Heart right ventricle (tissue), 16 donors: ENCODE results near the gene ZBTB33. TPM values are rescaled to one million over a fixed set of nuclear protein-coding genes. Genes with fewer than 3 reads are reported as not detected.

Experiments used
- ATAC-seq, 8 donors: fragments of 200-7000 bp; cut with Tn5 transposase; one replicate each; pipeline ENCODE4 v1.9.1; 2020; ENCODE audit warnings: mild to moderate bottlenecking in 8 of 8, moderate library complexity in 8 of 8, moderate number of reproducible peaks in 1 of 8
- DNase-seq, 2 donors: peaks; one replicate each; pipeline ENCODE4 v3.0.0-alpha.2; 2020
- H3K27ac ChIP-seq, 10 donors: fragments of 200-600 bp; sonication (generic) in 2 of 10; one replicate each; pipeline versions ENCODE4 v1.5.0 to v1.8.0; 2020 to 2022; ENCODE audit warnings: mild to moderate bottlenecking in 3 of 10
- H3K27me3 ChIP-seq, 7 donors: fragments of 200-600 bp; one replicate each; pipeline ENCODE4 v1.8.0; 2021 to 2022; ENCODE audit warnings: mild to moderate bottlenecking in 2 of 7
- H3K36me3 ChIP-seq, 9 donors: fragments of 200-600 bp; sonication (generic) in 1 of 9; one replicate each; pipeline versions ENCODE4 v1.5.0 to v1.8.0; 2020 to 2022; ENCODE audit warnings: mild to moderate bottlenecking in 2 of 9
- H3K4me1 ChIP-seq, 9 donors: fragments of 200-600 bp; sonication (generic) in 1 of 9; one replicate each; pipeline versions ENCODE4 v1.5.0 to v1.8.0; 2020 to 2022; ENCODE audit warnings: mild to moderate bottlenecking in 4 of 9
- H3K4me3 ChIP-seq, 10 donors: fragments of 200-600 bp; sonication (generic) in 2 of 10; one replicate each; pipeline versions ENCODE4 v1.5.0 to v1.8.0; 2020 to 2022; ENCODE audit warnings: mild to moderate bottlenecking in 7 of 10, moderate library complexity in 2 of 10
- H3K9me3 ChIP-seq, 11 donors: fragments of 200-600 bp in 10 of 11; sonication (generic) in 2 of 11; one replicate each; pipeline versions ENCODE4 v1.5.0 to v1.8.0; 2013 to 2022; ENCODE audit warnings: mild to moderate bottlenecking in 2 of 11, control low read depth in 1 of 11, moderate library complexity in 1 of 11
- CTCF ChIP-seq, 9 donors: fragments of 200-600 bp; sonication (generic) in 2 of 9; IDR thresholded peaks; one replicate each; pipeline versions ENCODE4 v1.5.0 to v1.8.0; 2021 to 2022; ENCODE audit warnings: antibody characterized with exemption in 9 of 9, mild to moderate bottlenecking in 5 of 9, moderate library complexity in 1 of 9
- WGBS, 2 donors: extraction: QIAGEN DNeasy Blood & Tissue Kit; methylation state at CpG; one replicate each; pipeline ENCODE4 v1.1.7; 2013; ENCODE audit warnings: inconsistent platforms in 1 of 2; 5-methylcytosine and 5-hydroxymethylcytosine counted together
- intact Hi-C, 10 donors: fragments of 100-400 bp; cut with DNase I; formaldehyde crosslinking; loops; one replicate each; pipeline versions ENCODE4 v1.11.1 to v1.14.2; 2022
- polyA plus RNA-seq, 2 donors: library from polyadenylated mRNA; stranded (reverse); fragments of 200-250 nt; gene quantifications; one replicate each; pipeline ENCODE4 v1.2.3, GENCODE V29; 2013
- total RNA-seq, 10 donors: library from RNA; stranded (reverse); fragmentation: NEBNext Ultra II Directional in 3 of 10; extraction: Animal tissue kit (Norgen Biotek cat#: 25700) in 3 of 10; gene quantifications; one replicate each; pipeline versions ENCODE4 v1.2.1 to v1.2.4, GENCODE V29; 2021 to 2023
- donor health status: Arrhythmogenic right ventricular cardiomyopathy.
- donor health status: ischemic (EF 13 %, LVEDD 7.1; RV severe dilation, severe dysfunction).
- donor health status: healthy with polysubstance abuse.
- donor health status: DM: no; HTN: yes; CAD: no.
- donor health status: DM: no; HTN: no; CAD: no.
- donor health status: ischemic (EF 25% LVEDD 6.9; RV normal size, moderate dysfunction).
- donor health status: ischemic (EF 25% LVEDD 5.7; RV mildly dilated, moderate dysfunction).
- donor health status: healthy.
- donor health status: DM: yes; HTN: yes; CAD: no.
- donor health status: Ischemic cardiomyopathy.
- donor health status: ischemic (EF 35%, LVEDD 5.7; RV mildly dilated, moderate dysfunction).
- donor health status: nonischemic (EF 11% LVEDD 7.7; RV severe dilation, severe dysfunction).
- donor health status: DM: yes; HTN: yes; CAD: no.
- donor health status: PGD.
- donor health status: ischemic (EF 29% LVEDD 5.4; RV normal size, mild dysfunction).
- donor health status: nonischemic (EF 23%, LVEDD 6.1; RV moderate dilation, normal function).

The ZBTB33 gene
- total and polyA plus RNA-seq, 12 donors: 1.8 to 8.5 (median 6.5) TPM

GRCh38 chrX:120253784-120254183 is 3.2 kb downstream of the ZBTB33 start:
- ATAC-seq: no peak
- intact Hi-C loops: loop anchor here in 1 of 10 donors (10.0 kb wide), 1 partner anchor 191 kb away; no protein-coding TSS in a partner anchor
- TF ChIP-seq CTCF (IDR thresholded peaks at IDR 0.05): no peak
- H3K9me3 ChIP-seq: no peaks in the 10 kb centered on the region
- 86 to 94% methylated on average over 6 of the region's 6 CpGs for WGBS, 2 donors
- DNase-seq: no peak
- peaks cover 0 to 38% (median 0%) of the 10 kb centered on the region in 9 donors for H3K36me3 ChIP-seq
- peaks cover 0 to 4% (median 0%) of the 10 kb centered on the region in 7 donors for H3K27me3 ChIP-seq
- H3K4me3 ChIP-seq: no peak overlapping the region
- peaks cover 0 to 14% (median 0%) of the 10 kb centered on the region in 9 donors for H3K4me1 ChIP-seq
- no peak overlapping the region for H3K27ac ChIP-seq

- intact Hi-C loops: no loop called here
- peaks cover 0 to 8% (median 0%) of the 10 kb centered on the region in 9 donors for H3K4me1 ChIP-seq
- H3K36me3 ChIP-seq: peaks cover 0 to 14% (median 0%) of the 10 kb centered on the region in 9 donors
- H3K9me3 ChIP-seq: no peaks in the 10 kb centered on the region
- DNase-seq: no peak
- WGBS, 2 donors: 64 to 69% methylated on average over 3 of the region's 3 CpGs
- H3K27me3 ChIP-seq: peaks cover 0 to 16% (median 0%) of the 10 kb centered on the region in 7 donors
- ATAC-seq: no peak
- no peak overlapping the region for H3K27ac ChIP-seq
- no peak overlapping the region for H3K4me3 ChIP-seq
- TF ChIP-seq CTCF (IDR thresholded peaks at IDR 0.05): no peak
Measured at GRCh38 chrX:120260369-120260768, 9.8 kb downstream of the ZBTB33 start.

GRCh38 chrX:120262859-120263708 is 12.5 kb downstream of the ZBTB33 start:
- 83 to 87% methylated on average over 8 of the region's 8 CpGs for WGBS, 2 donors
- no peak for TF ChIP-seq CTCF (IDR thresholded peaks at IDR 0.05)

GRCh38 chrX:120264341-120264740 is 13.7 kb downstream of the ZBTB33 start:
- DNase-seq (no peak), ATAC-seq (no peak)
- peaks cover 0 to 5% (median 0%) of the 10 kb centered on the region in 9 donors for H3K4me1 ChIP-seq
- no peak for TF ChIP-seq CTCF (IDR thresholded peaks at IDR 0.05)
- intact Hi-C loops: no loop called here
- no peaks in the 10 kb centered on the region for H3K36me3 ChIP-seq
- H3K4me3 ChIP-seq: no peak overlapping the region
- H3K27ac ChIP-seq: no peak overlapping the region
- no peaks in the 10 kb centered on the region for H3K9me3 ChIP-seq
- H3K27me3 ChIP-seq: peaks cover 0 to 16% (median 0%) of the 10 kb centered on the region in 7 donors

More at GRCh38 chrX:120262859-120263708, 12.5 kb downstream of the ZBTB33 start:
- Histone ChIP-seq H3K27me3 (peaks cover 0 to 16% (median 0%) of the 10 kb centered on the region in 7 donors), H3K36me3 (no peaks in the 10 kb centered on the region), H3K27ac (no peak overlapping the region), H3K9me3 (no peaks in the 10 kb centered on the region), H3K4me3 (no peak overlapping the region), H3K4me1 (peaks cover 0 to 5% (median 0%) of the 10 kb centered on the region in 9 donors)
- intact Hi-C loops: no loop called here
- no peak for ATAC-seq
- no peak for DNase-seq
